Stimulated activated CD4-positive, alpha-beta T cell treated with anti-CD3 and anti-CD28 coated beads, Interleukin-2, amount 100 ng/mL, for 48 hours (primary cell): ENCODE measurements around the gene SNCAIP.
"Not testable (repeated sequence)": the region's sequence is repeated elsewhere in the genome, so short reads cannot be mapped to it uniquely, and the experiment has no call there.

ENCODE experiments used
- DNase-seq, 2 donors: peaks; one replicate each; pipeline ENCODE4 v3.0.0-alpha.2; 2020

SNCAIP gene

GRCh38 chr5:122362361-122362760 is 50.3 kb downstream of the SNCAIP start:
- DNase-seq: no peak

GRCh38 chr5:122363623-122364022 is 51.6 kb downstream of the SNCAIP start:
- DNase-seq: no peak

GRCh38 chr5:122366501-122366900 is 54.5 kb downstream of the SNCAIP start:
- no peak for DNase-seq

GRCh38 chr5:122367456-122367855 is 55.4 kb downstream of the SNCAIP start:
- no peak for DNase-seq

- no peak for DNase-seq
Measured at GRCh38 chr5:122368510-122369251, 56.6 kb downstream of the SNCAIP start.

- DNase-seq: no peak
Measured at GRCh38 chr5:122369253-122369815, 57.3 kb downstream of the SNCAIP start.

GRCh38 chr5:122371511-122372151 is 59.6 kb downstream of the SNCAIP start:
- no peak for DNase-seq

- DNase-seq: no peak
Measured at GRCh38 chr5:122374110-122374509, 62.1 kb downstream of the SNCAIP start.

- DNase-seq: no peak
Measured at GRCh38 chr5:122375801-122376200, 63.8 kb downstream of the SNCAIP start.

- DNase-seq: no peak
Measured at GRCh38 chr5:122376250-122376649, 64.2 kb downstream of the SNCAIP start.

GRCh38 chr5:122377026-122377425 is 65.0 kb downstream of the SNCAIP start:
- no peak for DNase-seq

- not testable (repeated sequence) for DNase-seq
Measured at GRCh38 chr5:122382938-122383337, 70.9 kb downstream of the SNCAIP start.

GRCh38 chr5:122384739-122385235 is 72.8 kb downstream of the SNCAIP start:
- DNase-seq: no peak

GRCh38 chr5:122385286-122385685 is 73.2 kb downstream of the SNCAIP start:
- DNase-seq: no peak

GRCh38 chr5:122385808-122386207 is 73.8 kb downstream of the SNCAIP start:
- no peak for DNase-seq

- DNase-seq: no peak
Measured at GRCh38 chr5:122390154-122390553, 78.1 kb downstream of the SNCAIP start.

- no peak for DNase-seq
Measured at GRCh38 chr5:122390694-122391093, 78.7 kb downstream of the SNCAIP start.

GRCh38 chr5:122391621-122392020 is 79.6 kb downstream of the SNCAIP start:
- no peak for DNase-seq

- DNase-seq: no peak
Measured at GRCh38 chr5:122392224-122392623, 80.2 kb downstream of the SNCAIP start.

- DNase-seq: no peak
Measured at GRCh38 chr5:122392824-122393223, 80.8 kb downstream of the SNCAIP start.

- DNase-seq: no peak
Measured at GRCh38 chr5:122394284-122394930, 82.4 kb downstream of the SNCAIP start.

- DNase-seq: no peak
Measured at GRCh38 chr5:122398016-122398415, 86.0 kb downstream of the SNCAIP start.

- no peak for DNase-seq
Measured at GRCh38 chr5:122400341-122400740, 88.3 kb downstream of the SNCAIP start.

- DNase-seq: no peak
Measured at GRCh38 chr5:122400938-122401337, 88.9 kb downstream of the SNCAIP start.
